LNCaP clone FGC (cell line): ENCODE results near the gene GNG7.

Experiments used
- DNase-seq: peaks from one replicate; pipeline ENCODE4 v3.0.0-alpha.2; 2011; ENCODE audit warnings: low read depth
- H3K4me3 ChIP-seq: 2 replicates; pipeline ENCODE4 v1.5.1; 2011; ENCODE audit warnings: mild to moderate bottlenecking, low read depth, low read length, control low read depth
- TF ChIP-seq, protein P1 (sequence below): IDR thresholded peaks from 2 replicates; pipeline ENCODE4 v1.5.1; 2012; ENCODE audit warnings: mild to moderate bottlenecking; ENCODE audit not compliant: control insufficient read depth, insufficient read depth; ENCODE audit errors: extremely low read depth

The GNG7 gene

DNA sequence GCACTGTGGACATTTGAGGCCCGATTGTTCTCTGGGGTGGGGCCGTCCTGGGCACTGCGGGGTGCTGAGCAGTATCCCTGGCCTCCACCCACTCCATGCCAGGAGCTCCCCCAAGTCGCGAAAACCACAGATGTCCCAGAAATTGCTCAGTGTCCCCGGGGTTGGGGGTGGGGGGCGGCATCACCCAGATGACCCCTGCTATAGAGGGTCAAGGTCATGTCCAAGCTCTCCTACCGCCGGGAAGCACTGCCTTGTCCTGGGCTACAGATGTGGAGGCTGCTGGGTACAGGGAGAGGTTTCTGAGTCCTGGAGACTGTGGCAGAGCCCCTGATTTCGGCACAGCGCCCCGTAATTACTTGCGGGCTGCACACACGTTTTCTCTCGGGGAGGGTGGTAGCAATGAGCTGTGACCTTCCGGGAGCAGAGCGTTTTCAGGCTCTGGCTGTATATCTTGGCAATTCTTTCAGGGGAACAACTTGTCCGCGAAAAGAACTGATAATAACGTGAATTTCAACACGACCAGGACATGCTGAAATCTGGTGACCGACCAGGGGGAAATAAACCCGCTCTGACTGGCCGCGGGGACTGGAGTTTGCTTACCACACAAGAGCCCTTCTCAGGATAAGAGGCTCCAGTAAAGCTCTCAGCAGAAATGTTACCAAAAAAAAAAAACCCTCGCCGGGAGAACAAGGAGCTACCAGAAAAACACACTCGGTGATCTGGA lies 68.1 kb downstream of the GNG7 start:
- no peak overlapping the region for H3K4me3 ChIP-seq
- TF ChIP-seq, protein P1, sequence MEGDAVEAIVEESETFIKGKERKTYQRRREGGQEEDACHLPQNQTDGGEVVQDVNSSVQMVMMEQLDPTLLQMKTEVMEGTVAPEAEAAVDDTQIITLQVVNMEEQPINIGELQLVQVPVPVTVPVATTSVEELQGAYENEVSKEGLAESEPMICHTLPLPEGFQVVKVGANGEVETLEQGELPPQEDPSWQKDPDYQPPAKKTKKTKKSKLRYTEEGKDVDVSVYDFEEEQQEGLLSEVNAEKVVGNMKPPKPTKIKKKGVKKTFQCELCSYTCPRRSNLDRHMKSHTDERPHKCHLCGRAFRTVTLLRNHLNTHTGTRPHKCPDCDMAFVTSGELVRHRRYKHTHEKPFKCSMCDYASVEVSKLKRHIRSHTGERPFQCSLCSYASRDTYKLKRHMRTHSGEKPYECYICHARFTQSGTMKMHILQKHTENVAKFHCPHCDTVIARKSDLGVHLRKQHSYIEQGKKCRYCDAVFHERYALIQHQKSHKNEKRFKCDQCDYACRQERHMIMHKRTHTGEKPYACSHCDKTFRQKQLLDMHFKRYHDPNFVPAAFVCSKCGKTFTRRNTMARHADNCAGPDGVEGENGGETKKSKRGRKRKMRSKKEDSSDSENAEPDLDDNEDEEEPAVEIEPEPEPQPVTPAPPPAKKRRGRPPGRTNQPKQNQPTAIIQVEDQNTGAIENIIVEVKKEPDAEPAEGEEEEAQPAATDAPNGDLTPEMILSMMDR = no peak
- DNase-seq = no peak

DNA sequence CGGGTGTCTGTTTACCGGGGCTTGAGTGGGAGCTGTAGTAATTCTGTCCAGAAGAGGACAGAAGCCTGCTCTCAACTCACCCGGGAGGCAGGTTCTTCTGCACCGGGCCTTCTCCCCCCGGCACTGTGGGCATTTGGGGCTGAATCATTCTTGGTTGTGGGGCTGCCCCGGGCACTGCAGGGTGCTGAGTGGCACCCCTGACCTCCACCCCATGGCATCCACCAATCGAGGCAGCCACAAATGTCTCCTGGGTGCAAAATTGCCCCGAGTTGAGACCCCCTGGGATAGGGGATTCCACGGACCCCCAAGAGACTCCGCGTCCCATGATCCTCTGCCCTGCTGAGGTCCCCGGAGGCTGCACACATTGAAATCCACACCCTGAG lies 68.8 kb downstream of the GNG7 start:
- H3K4me3 ChIP-seq = no peak overlapping the region
- DNase-seq = no peak
- TF ChIP-seq, protein P1 = no peak

DNA sequence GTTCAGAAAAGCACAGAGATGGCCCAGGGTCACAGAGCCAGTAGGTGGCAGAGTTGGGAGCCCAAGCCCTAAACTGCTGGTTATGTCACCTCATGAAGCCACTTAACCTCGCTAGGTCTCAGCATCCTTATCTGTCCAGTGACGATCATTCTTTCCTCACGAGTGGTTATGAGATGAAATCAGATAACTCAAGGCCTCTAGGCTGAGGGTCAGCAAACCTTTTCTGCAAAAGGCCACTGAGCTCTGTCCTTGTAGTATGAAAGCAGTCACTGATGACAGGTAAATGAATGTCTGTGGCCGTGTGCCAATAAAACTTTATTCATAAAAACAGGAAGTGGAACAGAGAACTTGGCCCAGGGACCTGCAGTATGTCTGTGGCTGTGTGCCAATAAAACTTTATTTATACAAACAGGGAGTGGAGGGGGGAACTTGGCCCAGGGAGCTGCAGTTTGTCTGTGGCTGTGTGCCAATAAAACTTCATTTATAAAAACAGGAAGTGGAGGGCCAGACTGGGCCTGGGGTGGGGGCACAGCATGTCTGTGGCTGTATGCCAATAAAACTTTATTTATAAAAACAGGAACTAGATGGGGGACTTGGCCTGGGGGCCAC lies 71.2 kb downstream of the GNG7 start:
- DNase-seq = no peak
- TF ChIP-seq, protein P1 = no peak
- H3K4me3 ChIP-seq = no peak overlapping the region

DNA sequence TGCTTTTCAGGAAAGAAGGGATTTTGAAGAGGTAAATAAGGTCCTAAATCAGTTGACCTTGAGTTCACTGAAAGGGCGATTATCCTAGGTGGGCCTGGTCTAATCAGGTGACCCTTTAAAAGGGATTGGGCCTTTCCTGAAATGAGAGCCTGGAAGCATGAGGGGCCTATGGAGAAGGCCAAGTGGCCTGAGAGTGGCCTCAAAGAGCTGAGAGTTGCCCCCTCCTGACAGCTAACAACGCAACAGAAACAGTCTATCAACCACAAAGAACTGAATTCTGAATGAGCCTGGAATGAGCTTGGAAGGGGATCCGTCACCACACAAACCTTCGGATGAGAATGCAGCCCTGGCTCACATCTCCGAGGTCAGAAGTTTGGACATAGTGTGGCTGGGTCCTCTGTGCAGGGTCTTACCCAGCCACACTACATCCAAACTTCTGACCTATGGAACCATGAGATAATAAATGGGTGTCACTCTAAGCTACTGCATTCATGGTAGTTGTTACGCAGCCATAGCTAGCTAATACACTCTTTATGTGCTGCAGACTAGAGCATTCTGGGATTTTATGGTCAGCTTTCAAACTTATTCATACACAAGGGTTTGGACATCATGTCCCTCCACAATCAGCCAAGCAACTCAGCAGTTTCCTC lies 72.0 kb downstream of the GNG7 start:
- TF ChIP-seq, protein P1 = no peak

DNA sequence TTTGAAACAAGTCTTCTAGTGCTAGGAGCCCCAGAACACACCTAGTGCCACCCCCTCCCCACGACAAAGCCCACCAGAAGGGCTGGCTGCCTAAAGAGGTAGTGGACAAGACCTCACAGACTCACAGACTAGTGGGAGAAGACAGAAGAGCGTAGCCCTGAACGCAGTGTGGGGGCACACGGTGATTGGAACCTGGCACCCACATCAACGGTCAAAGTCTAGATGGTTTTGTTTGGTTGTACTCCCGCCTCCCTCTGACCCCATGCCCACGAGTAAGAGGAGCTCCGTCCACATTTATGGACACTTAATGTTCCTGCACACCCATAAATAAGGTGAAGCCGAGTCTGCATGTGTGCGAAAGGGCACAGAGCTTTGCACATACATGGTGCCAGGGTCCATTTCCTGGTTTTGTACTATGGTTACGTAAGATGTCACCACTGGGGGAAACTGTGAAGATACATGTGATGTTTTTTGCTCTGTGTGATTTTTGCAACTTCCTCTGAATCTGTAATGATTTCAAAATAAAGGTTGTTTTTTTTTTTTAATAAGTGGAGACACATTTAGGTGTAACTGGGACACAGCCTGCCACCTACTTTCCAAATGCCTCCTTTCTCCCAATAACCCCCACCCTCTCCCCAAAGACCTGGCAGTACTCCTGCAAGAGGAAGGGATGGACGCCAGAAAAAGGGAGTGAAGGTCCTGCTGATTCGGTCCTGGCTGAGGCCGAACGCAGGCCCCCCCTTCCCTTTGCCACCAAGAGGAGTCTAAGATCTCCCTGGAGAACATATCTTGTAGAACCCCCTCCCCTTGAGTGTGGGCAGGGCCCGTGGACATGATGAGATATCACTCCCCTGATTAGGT lies 72.8 kb downstream of the GNG7 start:
- TF ChIP-seq, protein P1 = no peak
- no peak for DNase-seq
- H3K4me3 ChIP-seq = no peak overlapping the region

More for the DNA sequence above, 72.0 kb downstream of the GNG7 start:
- H3K4me3 ChIP-seq = no peak overlapping the region
- no peak for DNase-seq

DNA sequence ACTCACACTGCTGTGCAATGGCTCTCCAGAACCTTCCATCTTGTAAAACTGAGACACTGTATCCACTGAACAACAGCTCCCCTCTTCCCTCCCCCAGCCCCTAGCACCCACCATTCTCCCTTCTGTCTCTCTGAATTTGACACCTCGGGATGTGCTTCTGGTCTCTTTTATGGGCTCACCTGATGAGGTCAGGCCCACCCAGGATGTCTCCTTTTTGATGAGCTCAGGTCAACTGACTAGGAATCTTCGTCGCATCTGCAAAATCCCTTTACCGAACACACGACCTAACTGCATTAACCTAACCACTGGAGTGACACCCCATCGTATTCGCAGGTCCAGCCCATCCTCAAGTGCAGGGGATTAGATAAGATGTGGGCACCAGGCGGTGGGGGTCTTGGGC lies 73.9 kb downstream of the GNG7 start:
- TF ChIP-seq, protein P1 = no peak
- DNase-seq = no peak
- no peak overlapping the region for H3K4me3 ChIP-seq
